WTC11 (cell line): ENCODE results near the gene FKBP10. TPM values are rescaled to one million over a fixed set of nuclear protein-coding genes. Genes with fewer than 3 reads are reported as not detected.
A peak's percentile ranks its signal among the peaks of the same experiment; 100 is the strongest.
"Not testable (repeated sequence)": the region's sequence is repeated elsewhere in the genome, so short reads cannot be mapped to it uniquely, and the experiment has no call there.

Experiments used
- ATAC-seq: fragments of 200-7000 bp; cut with Tn5 transposase; 2 replicates; pipeline ENCODE4 v1.10.0; 2021; ENCODE audit warnings: mild to moderate bottlenecking, moderate library complexity
- CTCF ChIA-PET: fragments of 300-600 bp; sonication (Branson Sonifier 250); formaldehyde crosslinking; loops from one replicate; lab custom pipeline; 2021; ENCODE audit warnings: antibody characterized with exemption; lab: Charles Lee
- POLR2A ChIA-PET: fragments of 350-600 bp; sonication (Branson Sonifier 250); formaldehyde crosslinking; loops from one replicate; lab custom pipeline; 2021; ENCODE audit warnings: antibody characterized with exemption; lab: Charles Lee
- DNase-seq: peaks from one replicate; pipeline ENCODE4 v3.0.0; 2021; ENCODE audit warnings: low spot score
- H3K27ac Mint-ChIP-seq: 2 replicates; pipeline ENCODE4 v1.8.0; 2021; ENCODE audit warnings: mixed read lengths
- H3K27me3 Mint-ChIP-seq: 2 replicates; pipeline ENCODE4 v1.8.0; 2021; ENCODE audit warnings: low read depth, mild to moderate bottlenecking, moderate library complexity, mixed read lengths
- H3K36me3 Mint-ChIP-seq: 2 replicates; pipeline ENCODE4 v1.8.0; 2021; ENCODE audit warnings: mixed read lengths
- H3K4me1 Mint-ChIP-seq: 2 replicates; pipeline ENCODE4 v1.8.0; 2022; ENCODE audit warnings: mixed read lengths
- H3K4me3 Mint-ChIP-seq: 2 replicates; pipeline ENCODE4 v1.8.0; 2021; ENCODE audit warnings: mild to moderate bottlenecking, moderate library complexity, mixed read lengths
- H3K9me3 Mint-ChIP-seq: 2 replicates; pipeline ENCODE4 v1.8.0; 2021; ENCODE audit warnings: mixed read lengths
- CDX4 ChIP-seq: fragments of 250-450 bp; sonication (Bioruptor Pico); IDR thresholded peaks from 2 replicates; pipeline ENCODE4 v1.9.0; 2021; ENCODE audit warnings: moderate library complexity, mild to moderate bottlenecking, inconsistent platforms, borderline replicate concordance
- GABPB1 ChIP-seq: sonication (generic); formaldehyde crosslinking; IDR thresholded peaks from 2 replicates; pipeline ENCODE4 v1.8.1; 2023; ENCODE audit warnings: mild to moderate bottlenecking, missing genetic modification reagents
- GRHL2 ChIP-seq: fragments of 250-450 bp; sonication (Bioruptor Pico); IDR thresholded peaks from 2 replicates; pipeline ENCODE4 v1.8.0; 2022; ENCODE audit warnings: mild to moderate bottlenecking, moderate library complexity; ENCODE audit not compliant: insufficient replicate concordance, severe bottlenecking
- IRF2 ChIP-seq: sonication (generic); formaldehyde crosslinking; IDR thresholded peaks from 2 replicates; pipeline ENCODE4 v1.8.0; 2022; ENCODE audit warnings: low read depth, missing genetic modification reagents, borderline replicate concordance
- NFYB ChIP-seq: sonication (generic); formaldehyde crosslinking; conservative IDR thresholded peaks from 2 replicates; pipeline ENCODE4 v1.8.0; 2022; ENCODE audit warnings: low read depth, missing genetic modification reagents
- PRDM15 ChIP-seq: sonication (generic); formaldehyde crosslinking; IDR thresholded peaks from 2 replicates; pipeline ENCODE4 v1.8.0; 2022; ENCODE audit warnings: missing genetic modification reagents
- PREB ChIP-seq: sonication (generic); formaldehyde crosslinking; IDR thresholded peaks from 2 replicates; pipeline ENCODE4 v1.8.1; 2022; ENCODE audit warnings: mild to moderate bottlenecking, missing genetic modification reagents, moderate library complexity, borderline replicate concordance
- RELA ChIP-seq: sonication (generic); formaldehyde crosslinking; IDR thresholded peaks from 2 replicates; pipeline ENCODE4 v1.8.1; 2022; ENCODE audit warnings: missing genetic modification reagents, mild to moderate bottlenecking, borderline replicate concordance
- TP53 ChIP-seq: sonication (generic); formaldehyde crosslinking; IDR thresholded peaks from 2 replicates; pipeline ENCODE4 v1.8.1; 2023; ENCODE audit warnings: mild to moderate bottlenecking, missing genetic modification reagents
- ZBTB21 ChIP-seq: sonication (generic); formaldehyde crosslinking; IDR thresholded peaks from 2 replicates; pipeline ENCODE4 v1.8.1; 2023; ENCODE audit warnings: mild to moderate bottlenecking, missing genetic modification reagents, borderline replicate concordance
- ZNF263 ChIP-seq: sonication (generic); formaldehyde crosslinking; IDR thresholded peaks from 2 replicates; pipeline ENCODE4 v1.8.1; 2022; ENCODE audit warnings: low read depth, mild to moderate bottlenecking, moderate library complexity, missing genetic modification reagents
- ZNF396 ChIP-seq: fragments of 250-450 bp; sonication (Bioruptor Pico); IDR thresholded peaks from 2 replicates; pipeline ENCODE4 v1.8.0; 2021; ENCODE audit warnings: mild to moderate bottlenecking, moderate library complexity, borderline replicate concordance
- total RNA-seq: library from RNA; stranded (reverse); gene quantifications from 3 replicates; pipeline ENCODE4 v1.2.3, GENCODE V29; 2021
- TF ChIP-seq, protein P1 (sequence below): sonication (generic); formaldehyde crosslinking; IDR thresholded peaks from 2 replicates; pipeline ENCODE4 v1.8.1; 2023; ENCODE audit warnings: mild to moderate bottlenecking, missing genetic modification reagents, borderline replicate concordance

FKBP10 gene
- total RNA-seq, 1 experiment from 2014 or later = 243 TPM

- TF ChIP-seq PRDM15 (CRISPR knock-in tag) = no peak
- peak; percentile 50; the same call in 1 of the 2 replicates for TF ChIP-seq GABPB1 (CRISPR knock-in tag)
- no peak for TF ChIP-seq ZNF396 (CRISPR knock-in tag)
- no peak for TF ChIP-seq IRF2 (CRISPR knock-in tag)
- TF ChIP-seq RELA (CRISPR knock-in tag) = no peak
- TF ChIP-seq ZBTB21 = no peak
- TF ChIP-seq TP53 = no peak
- no peak for TF ChIP-seq NFYB
- no peak for TF ChIP-seq CDX4 (CRISPR knock-in tag)
- TF ChIP-seq, all 79 proteins: peak for 1
- DNase-seq (no peak), ATAC-seq (no peak)
- peaks cover 14% of the 10 kb centered on the region for H3K27me3 Mint-ChIP-seq
- H3K4me3 Mint-ChIP-seq = peak within 1 kb of the TSS; percentile 77
- POLR2A ChIA-PET = interaction anchor here (0.5 to 1.7 kb wide), 3 partner anchors 14 to 1154 kb away, joined by 3 to 4 read pairs (median 4); partner anchors contain the start of gene P3H4
- peaks cover 9% of the 10 kb centered on the region for H3K4me1 Mint-ChIP-seq
- H3K27ac Mint-ChIP-seq = no peak within 1 kb of the TSS
- H3K9me3 Mint-ChIP-seq = no peaks in the 10 kb centered on the region
- CTCF ChIA-PET = interaction anchor here (0.6 to 1.4 kb wide), 6 partner anchors 26 to 357 kb away, joined by 3 to 7 read pairs (median 3); partner anchors contain the start of genes JUP, ODAD4 and P3H4
- peaks cover 8% of the 10 kb centered on the region for H3K36me3 Mint-ChIP-seq
These were observed 25.1 kb downstream of the FKBP10 start, which contains the start of gene KLHL10 for GRCh38 chr17:41837761-41838538. KLHL10 (plus strand) TSS chr17:41837825; CDS start chr17:41837933, 108 bp downstream.

DNA sequence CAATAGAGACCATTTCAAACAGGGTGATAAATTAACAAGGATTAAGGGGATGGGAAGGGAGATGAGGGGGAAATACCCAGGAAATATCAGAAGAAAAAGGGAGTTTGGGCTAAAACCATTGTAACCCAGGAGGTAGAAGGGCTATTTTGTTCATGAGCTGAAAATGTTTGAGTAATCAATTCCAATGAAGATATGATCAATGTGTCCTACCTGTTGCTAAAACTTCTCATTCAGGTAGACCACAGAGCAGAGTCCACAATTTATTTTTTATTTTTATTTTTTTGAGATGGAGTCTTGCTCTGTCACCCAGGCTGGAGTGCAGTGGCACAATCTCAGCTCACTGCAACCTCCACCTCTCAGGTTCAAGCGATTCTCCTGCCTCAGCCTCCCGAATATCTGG, 26.6 kb downstream of the FKBP10 start:
- POLR2A ChIA-PET, DNase-seq: not testable (repeated sequence)
- CTCF ChIA-PET = interaction anchor here (1.4 kb wide), 1 partner anchor 102 kb away, joined by 4 read pairs; no protein-coding TSS in a partner anchor

GRCh38 chr17:41840781-41841180, 28.0 kb downstream of the FKBP10 start:
- H3K36me3 Mint-ChIP-seq, H3K9me3 Mint-ChIP-seq, POLR2A ChIA-PET, H3K4me1 Mint-ChIP-seq, DNase-seq, H3K4me3 Mint-ChIP-seq, H3K27ac Mint-ChIP-seq, ATAC-seq: not testable (repeated sequence)
- H3K27me3 Mint-ChIP-seq = peaks cover 14% of the 10 kb centered on the region
- CTCF ChIA-PET = interaction anchor here (1.1 kb wide), 1 partner anchor 119 kb away, joined by 3 read pairs; no protein-coding TSS in a partner anchor

More for the DNA sequence above, 26.6 kb downstream of the FKBP10 start:
- H3K27ac Mint-ChIP-seq, H3K4me1 Mint-ChIP-seq, H3K9me3 Mint-ChIP-seq, H3K4me3 Mint-ChIP-seq, H3K36me3 Mint-ChIP-seq, ATAC-seq: not testable (repeated sequence)
- H3K27me3 Mint-ChIP-seq = peaks cover 14% of the 10 kb centered on the region

DNA sequence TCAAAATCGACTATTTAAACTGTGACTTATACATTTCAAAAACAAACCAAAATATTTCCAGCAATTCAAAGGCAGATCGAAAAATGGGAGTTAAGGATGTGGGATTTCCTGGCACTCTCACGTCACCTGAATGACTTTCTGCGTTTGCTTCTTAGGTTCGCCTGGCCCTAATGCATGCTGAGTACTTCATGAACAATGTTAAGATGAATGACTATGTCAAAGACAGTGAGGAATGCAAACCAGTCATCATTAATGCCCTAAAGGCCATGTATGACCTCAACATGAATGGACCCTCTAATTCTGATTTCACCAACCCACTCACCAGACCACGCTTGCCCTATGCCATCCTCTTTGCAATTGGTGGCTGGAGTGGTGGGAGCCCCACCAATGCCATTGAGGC, 32.2 kb downstream of the FKBP10 start:
- no peak for ATAC-seq
- Mint-ChIP-seq H3K36me3 (no peaks in the 10 kb centered on the region), H3K9me3 (no peaks in the 10 kb centered on the region), H3K27ac (0 out of 2 replicates have a peak overlapping the region, but pooled peaks have one; percentile 4)
- POLR2A ChIA-PET = no interaction called here
- CTCF ChIA-PET = no interaction called here
- no peak for DNase-seq
- TF ChIP-seq PREB (no peak), ZNF263 (CRISPR knock-in tag) (no peak), GRHL2 (CRISPR knock-in tag) (no peak)
- TF ChIP-seq, protein P1, sequence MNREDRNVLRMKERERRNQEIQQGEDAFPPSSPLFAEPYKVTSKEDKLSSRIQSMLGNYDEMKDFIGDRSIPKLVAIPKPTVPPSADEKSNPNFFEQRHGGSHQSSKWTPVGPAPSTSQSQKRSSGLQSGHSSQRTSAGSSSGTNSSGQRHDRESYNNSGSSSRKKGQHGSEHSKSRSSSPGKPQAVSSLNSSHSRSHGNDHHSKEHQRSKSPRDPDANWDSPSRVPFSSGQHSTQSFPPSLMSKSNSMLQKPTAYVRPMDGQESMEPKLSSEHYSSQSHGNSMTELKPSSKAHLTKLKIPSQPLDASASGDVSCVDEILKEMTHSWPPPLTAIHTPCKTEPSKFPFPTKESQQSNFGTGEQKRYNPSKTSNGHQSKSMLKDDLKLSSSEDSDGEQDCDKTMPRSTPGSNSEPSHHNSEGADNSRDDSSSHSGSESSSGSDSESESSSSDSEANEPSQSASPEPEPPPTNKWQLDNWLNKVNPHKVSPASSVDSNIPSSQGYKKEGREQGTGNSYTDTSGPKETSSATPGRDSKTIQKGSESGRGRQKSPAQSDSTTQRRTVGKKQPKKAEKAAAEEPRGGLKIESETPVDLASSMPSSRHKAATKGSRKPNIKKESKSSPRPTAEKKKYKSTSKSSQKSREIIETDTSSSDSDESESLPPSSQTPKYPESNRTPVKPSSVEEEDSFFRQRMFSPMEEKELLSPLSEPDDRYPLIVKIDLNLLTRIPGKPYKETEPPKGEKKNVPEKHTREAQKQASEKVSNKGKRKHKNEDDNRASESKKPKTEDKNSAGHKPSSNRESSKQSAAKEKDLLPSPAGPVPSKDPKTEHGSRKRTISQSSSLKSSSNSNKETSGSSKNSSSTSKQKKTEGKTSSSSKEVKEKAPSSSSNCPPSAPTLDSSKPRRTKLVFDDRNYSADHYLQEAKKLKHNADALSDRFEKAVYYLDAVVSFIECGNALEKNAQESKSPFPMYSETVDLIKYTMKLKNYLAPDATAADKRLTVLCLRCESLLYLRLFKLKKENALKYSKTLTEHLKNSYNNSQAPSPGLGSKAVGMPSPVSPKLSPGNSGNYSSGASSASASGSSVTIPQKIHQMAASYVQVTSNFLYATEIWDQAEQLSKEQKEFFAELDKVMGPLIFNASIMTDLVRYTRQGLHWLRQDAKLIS (CRISPR knock-in tag) = no peak
- TF ChIP-seq, all 79 proteins: peak for 0
- H3K4me3 Mint-ChIP-seq = no peak overlapping the region
- H3K4me1 Mint-ChIP-seq = peaks cover 2% of the 10 kb centered on the region; the same call in 1 of the 2 replicates
- no peaks in the 10 kb centered on the region for H3K27me3 Mint-ChIP-seq
